Keratinocyte (primary cell): ENCODE measurements around the gene NOTCH3. TPM values are rescaled to one million over a fixed set of nuclear protein-coding genes. Genes with fewer than 3 reads are reported as not detected.

Source experiments
- DNase-seq: peaks from one replicate; pipeline ENCODE4 v3.0.0-alpha.2; 2011; ENCODE audit warnings: low read depth, missing footprints, low spot score
- FAIRE-seq: peaks from 2 replicates; lab custom pipeline; 2011; peaks lifted over from hg19 to GRCh38; lab: Jason Lieb, UNC
- H2AFZ ChIP-seq: 2 replicates; pipeline ENCODE4 v1.6.0; 2012; ENCODE audit warnings: low read length, control low read depth, inconsistent platforms; ENCODE audit not compliant: control insufficient read depth
- H3K27ac ChIP-seq: 2 replicates; pipeline ENCODE4 v1.5.1; 2011; ENCODE audit warnings: low read length; ENCODE audit not compliant: control insufficient read depth, insufficient read depth
- H3K27me3 ChIP-seq: 3 replicates; pipeline ENCODE4 v1.6.0; 2011; ENCODE audit warnings: low read length; ENCODE audit not compliant: control insufficient read depth, insufficient read depth; ENCODE audit errors: extremely low read depth
- H3K36me3 ChIP-seq, 2 experiments: 2 replicates in 1 of 2; 3 replicates in 1 of 2; pipeline ENCODE4 v1.5.1; 2011; ENCODE audit warnings: low read length in 2 of 2, mild to moderate bottlenecking in 1 of 2; ENCODE audit not compliant: control insufficient read depth in 2 of 2, insufficient read depth in 2 of 2; ENCODE audit errors: extremely low read depth in 1 of 2
- H3K4me1 ChIP-seq: 3 replicates; pipeline ENCODE4 v1.5.1; 2011; ENCODE audit warnings: low read length; ENCODE audit not compliant: control insufficient read depth, insufficient read depth; ENCODE audit errors: extremely low read depth
- H3K4me2 ChIP-seq: 3 replicates; pipeline ENCODE4 v1.6.0; 2011; ENCODE audit warnings: low read depth, low read length; ENCODE audit not compliant: control insufficient read depth, insufficient read depth; ENCODE audit errors: extremely low read depth
- H3K4me3 ChIP-seq, 3 experiments: fragments of 200-600 bp in 1 of 3; sonication (generic) in 1 of 3; 2 replicates in 2 of 3; 3 replicates in 1 of 3; pipeline ENCODE4 v1.5.1; 2011 to 2016; ENCODE audit warnings: low read length in 3 of 3, mild to moderate bottlenecking in 3 of 3, control low read depth in 2 of 3, inconsistent platforms in 1 of 3, low read depth in 1 of 3, mixed read lengths in 1 of 3, mixed run types in 1 of 3, moderate library complexity in 1 of 3; ENCODE audit not compliant: control insufficient read depth in 2 of 3, insufficient read depth in 2 of 3; ENCODE audit errors: extremely low read depth in 1 of 3
- H3K79me2 ChIP-seq: 2 replicates; pipeline ENCODE4 v1.6.0; 2012; ENCODE audit warnings: low read length; ENCODE audit not compliant: control insufficient read depth, insufficient read depth
- H3K9ac ChIP-seq: 3 replicates; pipeline ENCODE4 v1.6.0; 2011; ENCODE audit warnings: low read length; ENCODE audit not compliant: control insufficient read depth, insufficient read depth; ENCODE audit errors: extremely low read depth
- H3K9me1 ChIP-seq: 3 replicates; pipeline ENCODE4 v1.6.0; 2011; ENCODE audit warnings: low read length; ENCODE audit not compliant: control insufficient read depth, insufficient read depth; ENCODE audit errors: extremely low read depth
- H3K9me3 ChIP-seq: 2 replicates; pipeline ENCODE4 v1.5.1; 2012; ENCODE audit warnings: low read depth, low read length; ENCODE audit not compliant: control insufficient read depth
- H4K20me1 ChIP-seq: 3 replicates; pipeline ENCODE4 v1.6.0; 2011; ENCODE audit warnings: low read length; ENCODE audit not compliant: control insufficient read depth, insufficient read depth; ENCODE audit errors: extremely low read depth
- EZH2 ChIP-seq: IDR thresholded peaks from one replicate; pipeline ENCODE4 v1.6.1; 2012; ENCODE audit warnings: inconsistent platforms, mild to moderate bottlenecking, low read length, moderate library complexity
- dilution Hi-C: fragments of 300-500 bp; cut with MboI; formaldehyde crosslinking; loops from one replicate; pipeline ENCODE4 v1.7.0; 2020; ENCODE audit warnings: low sequenced_read_pairs; ENCODE audit not compliant: extremely low pct_ligation_motif_present
- polyA plus RNA-seq, 5 experiments: library from polyadenylated mRNA; depleted of rRNA in 3 of 5; stranded (reverse) in 3 of 5; stranded (forward) in 1 of 5; unstranded in 1 of 5; fragments of >200 nt; gene quantifications; 1 replicate in 1 of 5; 2 replicates in 3 of 5; 3 replicates in 1 of 5; pipeline versions ENCODE4 v1.2.1 to v1.2.3, GENCODE V29; 2011 to 2012; ENCODE audit warnings: missing spikeins in 2 of 5, low read depth in 1 of 5, low replicate concordance in 1 of 5
- TF ChIP-seq, protein P1 (sequence below), 3 experiments: IDR thresholded peaks in 1 of 3; conservative IDR thresholded peaks in 1 of 3; optimal IDR thresholded peaks in 1 of 3; 2 replicates in 2 of 3; 3 replicates in 1 of 3; pipeline versions ENCODE3 to v1.5.1; 2011; ENCODE audit warnings: low read length in 3 of 3, mild to moderate bottlenecking in 3 of 3, moderate library complexity in 2 of 3, control low read depth in 1 of 3, inconsistent platforms in 1 of 3; ENCODE audit not compliant: insufficient read depth in 2 of 3; ENCODE audit errors: extremely low read depth in 1 of 3

Gene NOTCH3
- polyA plus RNA-seq, 1 donor (not counting 4 experiments of a cell fraction or from before 2014, with no cell fraction given) = 4.1 TPM

DNA sequence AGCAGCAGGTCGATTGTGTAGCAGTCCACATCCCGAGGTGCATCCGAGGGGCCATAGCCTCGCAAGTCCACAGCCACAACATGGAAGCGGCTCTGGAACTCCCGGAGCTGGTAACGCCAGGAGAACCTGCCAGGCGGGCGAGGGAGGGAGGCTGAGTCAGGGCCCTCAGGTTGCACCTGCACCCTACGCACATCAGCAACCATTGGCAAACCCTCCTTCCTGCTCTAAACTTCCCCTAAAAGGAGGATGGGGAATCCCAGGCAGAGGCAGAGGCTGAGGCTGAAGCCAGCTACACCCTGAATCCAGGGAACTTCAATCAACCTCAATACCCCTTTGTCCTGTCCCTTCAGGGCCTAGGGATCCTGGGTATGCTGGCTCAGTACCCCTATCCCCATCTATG lies 30.5 kb upstream of the NOTCH3 start:
- Histone ChIP-seq H2AFZ (no peak overlapping the region), H3K27ac (no peak overlapping the region), H3K9me3 (no peaks in the 10 kb centered on the region), H3K36me3 (peaks cover 3 to 4% of the 10 kb centered on the region in 2 experiments), H3K4me1 (peaks cover 27% of the 10 kb centered on the region), H3K4me2 (peak overlapping the region; percentile 31), H3K27me3 (peaks cover 22% of the 10 kb centered on the region), H3K4me3 (no peak overlapping the region), H4K20me1 (peaks cover 5% of the 10 kb centered on the region), H3K9ac (no peak overlapping the region), H3K9me1 (peaks cover 3% of the 10 kb centered on the region), H3K79me2 (no peaks in the 10 kb centered on the region)
- no peak for FAIRE-seq
- no peak for TF ChIP-seq EZH2
- TF ChIP-seq, protein P1, sequence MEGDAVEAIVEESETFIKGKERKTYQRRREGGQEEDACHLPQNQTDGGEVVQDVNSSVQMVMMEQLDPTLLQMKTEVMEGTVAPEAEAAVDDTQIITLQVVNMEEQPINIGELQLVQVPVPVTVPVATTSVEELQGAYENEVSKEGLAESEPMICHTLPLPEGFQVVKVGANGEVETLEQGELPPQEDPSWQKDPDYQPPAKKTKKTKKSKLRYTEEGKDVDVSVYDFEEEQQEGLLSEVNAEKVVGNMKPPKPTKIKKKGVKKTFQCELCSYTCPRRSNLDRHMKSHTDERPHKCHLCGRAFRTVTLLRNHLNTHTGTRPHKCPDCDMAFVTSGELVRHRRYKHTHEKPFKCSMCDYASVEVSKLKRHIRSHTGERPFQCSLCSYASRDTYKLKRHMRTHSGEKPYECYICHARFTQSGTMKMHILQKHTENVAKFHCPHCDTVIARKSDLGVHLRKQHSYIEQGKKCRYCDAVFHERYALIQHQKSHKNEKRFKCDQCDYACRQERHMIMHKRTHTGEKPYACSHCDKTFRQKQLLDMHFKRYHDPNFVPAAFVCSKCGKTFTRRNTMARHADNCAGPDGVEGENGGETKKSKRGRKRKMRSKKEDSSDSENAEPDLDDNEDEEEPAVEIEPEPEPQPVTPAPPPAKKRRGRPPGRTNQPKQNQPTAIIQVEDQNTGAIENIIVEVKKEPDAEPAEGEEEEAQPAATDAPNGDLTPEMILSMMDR (optimal IDR thresholded peaks at IDR 0.05 in 1 of 3, IDR thresholded peaks at IDR 0.05 in 1 of 3, conservative IDR thresholded peaks at IDR 0.05 in 1 of 3; ENCODE audit: extremely low read depth in 1 of 3, insufficient read depth in 2 of 3, low read length in 3 of 3) = no peak
- DNase-seq = no peak
- dilution Hi-C loops = no loop called here

GRCh38 chr19:15227261-15227660 lies 26.5 kb upstream of the NOTCH3 start:
- dilution Hi-C loops = no loop called here
- Histone ChIP-seq H4K20me1 (no peaks in the 10 kb centered on the region), H3K36me3 (no peaks in the 10 kb centered on the region), H3K9me1 (no peaks in the 10 kb centered on the region), H3K79me2 (no peaks in the 10 kb centered on the region), H3K4me2 (no peak overlapping the region), H2AFZ (no peak overlapping the region), H3K9me3 (no peaks in the 10 kb centered on the region), H3K4me3 (no peak overlapping the region), H3K27ac (no peak overlapping the region), H3K27me3 (peaks cover 16% of the 10 kb centered on the region), H3K9ac (no peak overlapping the region), H3K4me1 (peaks cover 26% of the 10 kb centered on the region)
- no peak for TF ChIP-seq EZH2
- TF ChIP-seq, protein P1 (optimal IDR thresholded peaks at IDR 0.05 in 1 of 3, IDR thresholded peaks at IDR 0.05 in 1 of 3, conservative IDR thresholded peaks at IDR 0.05 in 1 of 3; ENCODE audit: extremely low read depth in 1 of 3, insufficient read depth in 2 of 3, low read length in 3 of 3) = no peak
- DNase-seq = no peak
- FAIRE-seq = no peak
